Measurements from ENCODE around the gene CST3.
"Not testable (repeated sequence)": the region's sequence is repeated elsewhere in the genome, so short reads cannot be mapped to it uniquely, and the experiment has no call there.

CST3 gene, protein sequence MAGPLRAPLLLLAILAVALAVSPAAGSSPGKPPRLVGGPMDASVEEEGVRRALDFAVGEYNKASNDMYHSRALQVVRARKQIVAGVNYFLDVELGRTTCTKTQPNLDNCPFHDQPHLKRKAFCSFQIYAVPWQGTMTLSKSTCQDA

DNA sequence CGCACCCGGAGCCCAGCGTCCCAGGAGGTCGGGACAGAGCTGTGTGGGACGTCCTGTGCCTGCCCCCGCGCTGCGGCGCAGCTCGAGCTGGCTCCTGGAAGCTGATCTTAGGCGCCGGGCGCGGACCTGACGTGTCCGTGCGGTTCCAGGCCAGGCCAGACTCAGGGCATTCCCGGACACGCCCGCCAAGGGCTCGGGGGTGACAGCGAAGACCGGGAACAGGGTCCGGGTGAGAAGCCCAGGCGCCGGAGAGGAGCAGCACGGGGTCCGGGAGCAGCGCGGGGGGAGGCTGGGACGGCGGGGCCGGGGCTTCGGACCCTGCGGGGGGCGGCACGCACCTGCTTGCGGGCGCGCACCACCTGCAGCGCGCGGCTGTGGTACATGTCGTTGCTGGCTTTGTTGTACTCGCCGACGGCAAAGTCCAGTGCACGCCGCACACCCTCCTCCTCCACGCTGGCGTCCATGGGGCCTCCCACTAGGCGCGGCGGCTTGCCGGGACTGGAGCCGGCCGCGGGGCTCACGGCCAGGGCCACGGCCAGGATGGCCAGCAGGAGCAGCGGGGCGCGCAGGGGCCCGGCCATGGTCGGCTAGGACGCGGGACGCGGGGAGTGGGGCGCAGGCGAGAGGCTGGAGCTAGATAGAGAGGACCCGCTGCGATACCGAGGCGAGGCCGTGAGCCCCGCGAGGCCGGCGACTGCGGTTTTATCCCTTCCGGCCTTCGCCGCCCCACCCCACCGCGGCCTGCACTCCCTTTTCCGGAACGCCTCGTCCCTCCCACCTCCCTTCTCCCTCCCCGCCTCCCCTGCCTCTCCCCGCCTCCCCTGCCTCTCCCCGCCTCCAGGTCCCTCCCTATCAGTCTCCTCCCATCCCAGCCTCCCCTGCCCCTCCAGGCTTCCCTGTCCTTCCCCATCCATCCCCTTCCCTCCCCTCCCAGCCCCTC, at the start of gene CST3:
Gene CST3 (minus strand): TSS at position 674 of the 940 bp plus-strand sequence. CDS start 93 bp downstream, at position 581.
- no peak for DNase-seq (ENCODE audit: low spot score)

DNA sequence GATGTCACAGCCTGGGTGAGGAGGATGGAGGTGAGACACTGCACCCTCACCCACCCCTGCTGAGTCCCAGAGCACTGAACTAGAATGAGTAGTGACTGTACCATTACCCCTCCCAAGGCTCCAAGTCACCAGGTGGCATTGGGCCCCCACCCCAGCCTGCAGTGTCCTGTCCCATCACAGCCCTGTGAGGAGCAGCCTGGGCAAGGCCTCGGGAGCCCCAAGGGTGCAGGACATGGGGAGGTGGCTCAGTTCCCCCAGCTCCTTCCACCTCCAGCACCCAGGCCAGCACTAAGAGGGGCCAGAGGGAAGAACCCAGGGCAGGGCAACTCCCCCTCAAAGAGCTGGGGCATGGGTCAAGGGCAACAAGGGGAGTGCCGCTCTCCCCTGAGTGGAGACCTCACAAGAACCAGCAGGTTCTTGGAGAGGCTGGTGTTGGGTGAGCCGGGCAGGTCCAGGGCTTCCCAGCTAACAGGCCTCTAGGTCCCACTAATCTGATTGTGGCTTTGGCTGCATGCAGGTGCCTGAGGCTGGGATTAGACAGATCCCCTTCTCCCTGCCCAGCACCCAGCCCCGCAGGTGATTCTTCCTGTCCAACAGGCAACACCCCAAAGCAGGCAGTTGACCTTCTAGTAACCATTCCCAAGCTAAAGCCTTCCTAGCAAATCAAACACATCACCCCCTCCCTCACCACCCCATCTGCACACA, 48.4 kb upstream of the CST3 start:
- no peak for DNase-seq (ENCODE audit: low spot score)

DNA sequence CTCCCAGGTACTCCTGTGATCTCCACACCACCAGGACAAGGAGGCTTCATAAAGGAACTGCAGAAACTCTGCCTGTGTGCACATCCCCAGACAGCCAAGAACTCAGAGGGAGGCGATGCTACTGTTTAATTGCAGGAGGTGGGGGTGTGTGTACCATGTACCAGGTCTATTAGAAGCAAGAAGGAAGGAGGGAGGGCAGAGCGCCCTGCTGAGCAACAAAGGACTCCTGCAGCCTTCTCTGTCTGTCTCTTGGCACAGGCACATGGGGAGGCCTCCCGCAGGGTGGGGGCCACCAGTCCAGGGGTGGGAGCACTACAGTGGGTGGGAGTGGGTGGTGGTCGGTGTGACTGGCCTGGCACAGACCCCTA, 47.8 kb upstream of the CST3 start:
- DNase-seq (ENCODE audit: low spot score), result not testable (repeated sequence)

DNA sequence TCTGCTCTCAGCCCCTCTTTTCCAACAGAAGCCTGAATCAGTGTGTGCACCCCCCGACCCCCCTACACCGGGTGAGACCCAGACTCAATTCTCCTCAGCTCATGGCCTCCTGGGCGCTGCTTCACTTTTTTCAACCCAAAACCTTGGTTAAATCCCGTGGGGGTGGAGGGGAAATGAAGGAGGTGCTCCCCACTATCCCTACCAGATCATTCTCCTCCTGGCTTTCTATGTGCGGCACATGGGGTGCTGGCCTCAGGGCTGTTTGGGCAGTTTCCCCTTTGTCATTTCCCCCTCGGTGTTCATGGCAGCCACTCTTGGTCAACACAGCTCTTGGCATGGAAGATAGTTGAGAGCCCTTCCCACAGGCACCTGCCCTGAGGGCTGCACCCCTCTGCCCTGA, 46.5 kb upstream of the CST3 start:
- DNase-seq (ENCODE audit: low spot score), result no peak

DNA sequence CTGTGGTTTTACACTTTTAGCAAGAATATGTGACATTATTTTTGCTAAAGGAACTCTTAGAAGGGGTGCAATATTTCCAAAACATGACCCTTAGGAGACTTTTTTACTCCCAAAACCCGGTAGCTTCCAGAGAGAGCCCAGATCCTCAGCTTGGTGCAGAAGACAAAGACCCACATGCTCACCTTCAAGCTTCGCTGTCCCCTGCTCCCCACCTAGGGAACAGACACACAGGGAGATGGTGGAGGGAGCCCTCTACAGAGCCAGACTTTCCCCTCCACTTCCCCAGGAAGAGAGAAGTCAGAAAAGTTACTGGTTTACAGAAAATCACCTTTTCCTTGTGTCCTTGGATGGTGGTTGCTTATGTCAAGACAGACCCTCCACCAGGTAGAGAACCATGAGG, 46.1 kb upstream of the CST3 start:
- DNase-seq (ENCODE audit: low spot score), result no peak

DNA sequence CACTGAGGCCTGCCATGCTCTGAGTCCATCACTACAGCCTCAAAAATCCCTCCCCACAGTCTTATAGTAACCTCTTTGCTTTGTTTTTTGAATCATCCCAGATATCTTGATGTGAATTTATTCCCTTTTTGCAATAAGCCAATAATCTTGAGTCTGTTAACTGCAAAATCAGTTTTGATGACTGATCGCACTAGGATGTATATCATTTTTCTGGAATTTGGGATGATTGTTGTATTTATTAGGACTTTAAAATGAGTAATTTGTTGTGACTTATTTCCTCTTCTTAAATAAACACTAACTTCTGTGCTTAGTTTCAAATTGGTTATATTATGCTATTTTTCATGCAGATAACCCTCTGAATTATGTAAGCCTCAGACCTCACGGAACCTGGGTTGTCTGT, 45.5 kb upstream of the CST3 start:
- DNase-seq (ENCODE audit: low spot score), result no peak

DNA sequence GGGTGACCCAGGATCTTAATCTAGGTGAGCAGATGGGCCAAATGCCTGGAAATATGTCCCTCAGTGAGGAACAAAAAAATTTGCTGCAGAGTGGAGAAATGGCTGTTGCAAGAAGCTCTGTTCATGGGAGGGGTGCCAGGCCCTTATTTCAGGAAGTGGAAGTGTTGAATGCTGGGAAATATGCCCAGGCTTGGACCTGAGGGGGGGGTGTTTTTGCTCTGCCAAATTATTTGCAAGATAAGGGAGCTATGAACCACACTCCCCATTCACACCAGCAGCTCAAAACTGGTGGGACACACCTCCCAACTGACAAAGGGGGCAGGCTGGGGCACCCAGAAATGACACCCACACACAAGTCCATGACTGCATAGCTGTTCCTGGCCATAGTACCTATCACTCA, 42.4 kb upstream of the CST3 start:
- DNase-seq (ENCODE audit: low spot score), result no peak

DNA sequence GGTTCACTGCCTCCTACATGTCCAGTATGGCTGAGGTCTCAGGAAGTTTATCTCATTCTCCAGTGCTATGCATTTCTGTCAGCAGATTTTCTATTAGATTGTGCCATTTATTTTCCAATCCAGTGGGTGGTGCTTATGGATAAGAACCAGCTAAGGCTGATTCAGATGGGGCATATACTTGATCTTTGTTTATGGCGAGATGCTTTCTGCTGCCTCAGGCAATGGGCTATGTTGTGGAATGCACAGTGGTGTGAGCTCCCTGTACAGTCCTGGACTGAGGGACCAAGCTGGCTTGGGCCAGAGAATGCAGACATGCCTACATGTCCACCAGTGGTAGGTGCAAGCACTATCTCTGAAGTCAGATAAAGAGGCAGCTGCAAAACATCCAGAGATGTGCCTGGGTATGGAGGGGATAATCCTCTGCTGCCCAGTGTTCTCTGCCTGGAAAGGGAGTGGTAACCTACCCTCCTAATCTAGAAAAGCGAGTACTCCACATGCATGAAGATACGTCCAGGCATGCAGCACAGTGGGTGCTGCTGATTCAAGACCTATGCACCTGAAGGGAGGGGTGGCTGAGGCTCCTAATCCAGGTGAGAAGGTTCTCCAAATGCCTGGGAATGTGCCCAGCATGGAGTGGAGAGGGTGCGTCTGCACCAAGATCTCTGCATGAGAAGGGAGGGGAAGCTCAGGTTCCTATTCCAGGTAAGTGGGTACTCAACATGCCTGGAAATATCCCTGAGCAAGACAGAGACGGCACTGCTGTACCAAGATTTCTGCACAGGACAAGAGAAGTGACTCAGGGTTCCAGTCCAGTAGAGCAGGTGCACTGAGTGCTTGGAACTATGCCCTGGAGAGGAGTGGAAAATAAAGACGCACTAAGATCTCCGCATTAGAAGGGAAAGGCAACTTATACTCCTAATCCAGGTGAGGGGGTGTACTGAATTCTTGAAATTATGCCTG, 41.7 kb upstream of the CST3 start:
- no peak for DNase-seq (ENCODE audit: low spot score)

DNA sequence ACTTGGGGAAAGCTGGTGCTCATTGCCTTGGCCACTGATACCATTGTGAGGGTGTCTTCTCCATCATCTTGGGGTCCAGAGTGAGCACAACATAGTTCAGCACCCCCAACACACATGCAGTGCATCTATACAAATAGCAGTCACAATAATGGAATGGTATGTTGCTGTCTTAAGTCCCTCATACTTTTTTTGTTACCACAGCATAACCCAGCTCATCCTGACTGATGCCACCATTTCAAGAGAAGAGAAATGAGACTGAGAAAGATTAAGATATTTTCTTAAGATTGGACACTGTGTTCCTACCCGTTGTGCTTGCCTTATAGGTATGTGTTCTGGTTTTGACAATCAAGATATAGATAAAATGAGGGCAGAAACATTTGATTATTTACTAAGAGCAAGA, 35.5 kb upstream of the CST3 start:
- no peak for DNase-seq (ENCODE audit: low spot score)

DNA sequence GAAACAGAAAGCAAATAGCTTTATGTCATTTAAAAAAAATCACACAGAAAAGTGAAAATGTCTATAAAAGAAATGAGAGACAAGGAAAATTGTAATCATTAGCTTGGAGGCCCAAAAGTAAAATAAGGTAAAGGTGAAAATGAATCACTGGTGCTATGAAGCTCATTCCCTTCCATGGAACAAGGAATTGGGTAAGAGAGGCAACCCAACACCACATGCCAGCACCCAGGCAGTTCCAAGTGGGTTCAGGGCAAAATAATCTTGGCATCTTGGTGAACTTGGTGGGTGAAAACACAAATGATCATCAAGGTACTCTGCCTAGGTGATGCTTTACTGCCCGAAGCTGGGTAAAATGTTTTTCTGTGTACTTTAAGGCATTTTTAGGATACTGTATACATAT, 34.4 kb upstream of the CST3 start:
- DNase-seq (ENCODE audit: low spot score), result no peak

DNA sequence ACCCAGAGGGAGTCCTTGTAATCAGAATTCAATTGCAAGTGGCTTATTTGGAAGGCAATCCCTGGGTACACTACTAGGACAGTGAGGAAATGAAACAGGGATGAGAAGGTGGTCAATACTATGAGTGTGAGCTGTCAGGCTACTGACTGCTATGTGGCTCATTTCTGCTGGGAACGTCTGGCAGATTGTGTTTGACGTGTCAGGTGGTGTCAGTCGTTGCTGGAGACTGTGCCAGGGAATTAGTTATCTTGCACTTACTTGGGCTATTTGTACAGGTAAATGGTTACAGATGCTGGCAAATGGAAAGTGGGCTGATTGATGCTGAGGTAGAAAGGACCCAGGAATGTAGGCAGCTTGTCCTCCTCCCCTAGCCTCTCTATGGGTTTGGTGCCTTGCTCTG, 33.7 kb upstream of the CST3 start:
- no peak for DNase-seq (ENCODE audit: low spot score)

DNA sequence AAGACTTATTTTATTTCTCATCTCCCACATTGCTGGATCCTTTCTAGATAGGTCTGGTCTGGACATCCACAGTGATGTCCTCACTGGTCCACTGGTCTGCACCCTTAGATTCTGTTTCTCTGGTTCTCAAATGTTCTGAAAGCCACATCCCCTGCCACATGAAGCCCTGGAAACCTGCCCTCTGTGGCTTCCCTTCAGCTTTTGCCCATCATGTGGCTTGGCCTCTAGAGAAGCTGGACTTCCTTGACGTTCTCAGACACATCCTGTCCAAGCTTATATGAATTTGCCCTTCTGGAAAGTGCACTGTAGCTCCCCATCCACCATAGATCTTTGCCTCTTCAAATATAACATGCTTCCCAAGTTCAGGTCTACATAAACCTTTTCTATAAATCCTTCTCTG, 32.6 kb upstream of the CST3 start:
- no peak for DNase-seq (ENCODE audit: low spot score)

DNA sequence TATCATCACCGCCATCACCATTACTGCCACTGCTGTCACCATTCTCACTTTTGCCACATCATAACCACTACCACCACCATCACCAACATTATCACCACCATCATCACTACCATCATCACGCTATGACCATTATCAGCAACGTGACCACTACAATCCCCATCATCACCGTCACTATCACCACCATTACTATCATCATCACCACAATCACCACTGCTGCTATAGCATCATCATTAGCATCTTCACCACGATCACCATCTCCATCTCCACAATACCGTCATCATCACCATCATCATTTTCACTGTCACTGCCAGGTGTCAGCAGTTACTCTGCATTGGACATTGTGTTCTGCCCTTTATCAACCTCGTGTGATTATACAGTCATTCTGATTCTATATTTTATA, 32.1 kb upstream of the CST3 start:
- no peak for DNase-seq (ENCODE audit: low spot score)

DNA sequence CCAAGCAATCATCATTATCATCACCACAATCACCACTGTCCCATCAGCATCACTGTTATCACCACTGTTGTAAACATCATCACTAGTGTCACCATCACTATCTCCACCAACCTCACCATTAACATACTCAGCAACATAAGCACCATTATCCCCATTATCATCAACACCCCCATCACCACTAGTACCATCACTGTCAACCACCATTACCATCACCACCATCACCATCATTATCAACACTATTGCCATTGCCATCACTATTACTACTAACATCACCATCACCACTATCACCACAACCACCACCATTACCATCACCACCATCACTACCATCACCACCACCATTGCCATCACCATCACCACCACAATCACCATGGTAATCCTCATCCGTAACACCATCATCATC, 31.6 kb upstream of the CST3 start:
- DNase-seq (ENCODE audit: low spot score), result no peak

DNA sequence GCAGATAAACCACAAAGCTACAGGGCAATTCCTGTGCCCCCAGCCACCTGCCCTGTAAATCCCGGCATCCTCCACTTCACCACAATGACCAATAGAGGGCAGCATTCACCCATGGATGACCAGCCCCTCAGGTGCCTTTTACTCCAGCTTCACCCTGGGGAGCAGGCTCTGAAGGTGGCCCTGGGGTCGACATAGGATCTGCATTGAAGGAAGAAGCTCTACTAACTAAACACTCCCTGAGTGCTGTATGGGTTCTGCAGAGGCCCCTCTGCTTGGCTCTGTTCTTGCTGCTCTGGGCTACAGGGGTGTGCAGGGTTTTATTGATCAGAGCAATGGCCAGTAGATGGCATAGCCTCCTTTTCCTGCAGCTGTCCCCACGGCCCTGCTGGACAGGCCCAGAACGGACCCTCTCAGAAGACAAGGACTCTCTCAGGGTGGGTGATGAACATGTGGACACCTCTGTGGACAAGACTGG, 30.8 kb upstream of the CST3 start:
- DNase-seq (ENCODE audit: low spot score), result peak; percentile 26

DNA sequence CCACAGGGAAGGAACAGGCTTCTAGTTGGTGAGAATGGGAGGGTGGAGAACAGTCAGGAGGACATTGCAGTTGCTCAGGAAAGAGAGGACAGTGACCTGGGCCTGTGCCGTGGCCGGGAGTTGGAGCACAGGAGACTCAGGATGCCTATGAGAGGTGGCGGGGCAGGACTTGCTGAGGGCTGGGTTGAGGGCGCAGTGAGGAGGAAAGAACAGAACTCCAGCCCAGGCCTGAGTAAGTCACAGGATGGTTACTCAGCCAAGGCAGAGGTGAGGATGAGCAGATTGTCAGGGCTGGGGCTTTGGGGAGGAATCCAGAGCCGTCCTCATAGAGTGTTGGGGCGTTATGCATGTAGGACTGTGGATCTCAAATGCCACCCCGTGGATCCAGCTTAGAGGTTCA, 29.9 kb upstream of the CST3 start:
- no peak for DNase-seq (ENCODE audit: low spot score)

DNA sequence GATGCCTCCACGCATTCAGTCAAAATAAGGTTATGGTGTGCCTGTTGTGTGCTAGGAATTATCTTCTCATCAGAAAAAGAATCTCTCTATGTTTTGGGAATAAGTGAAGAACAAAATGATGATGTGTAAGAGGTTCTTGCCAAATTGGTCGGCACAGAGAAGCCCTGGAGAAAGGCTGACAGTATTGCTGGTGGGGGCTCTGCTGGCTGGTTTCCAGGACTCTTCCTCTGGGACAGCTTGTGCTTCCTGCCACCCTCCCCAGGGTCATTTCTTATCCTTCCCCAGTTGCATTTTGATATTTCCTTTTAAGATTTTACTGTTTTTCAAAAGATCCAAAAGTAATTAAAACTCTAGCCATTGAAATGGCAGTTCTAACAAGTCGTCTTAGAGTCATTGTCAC, 28.9 kb upstream of the CST3 start:
- DNase-seq (ENCODE audit: low spot score), result no peak

DNA sequence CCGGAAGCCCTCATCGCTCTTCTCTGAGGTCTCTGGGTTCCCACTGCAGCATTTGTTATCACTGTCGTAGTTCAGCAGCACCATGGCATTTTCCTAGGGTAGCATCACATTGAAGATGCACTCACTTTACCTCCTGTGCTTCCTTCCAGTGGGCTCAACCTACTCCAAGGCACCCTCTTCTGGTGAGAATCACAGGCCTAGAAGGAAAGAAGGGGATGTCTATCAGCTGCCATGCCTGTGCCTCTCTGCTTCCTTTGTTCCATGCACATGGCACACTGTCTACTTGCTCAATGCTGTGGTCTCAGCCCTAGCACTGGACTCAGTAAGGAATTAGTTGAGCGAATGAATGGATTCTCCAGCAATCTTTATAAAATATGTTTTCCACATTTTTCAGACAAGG, 28.4 kb upstream of the CST3 start:
- no peak for DNase-seq (ENCODE audit: low spot score)

DNA sequence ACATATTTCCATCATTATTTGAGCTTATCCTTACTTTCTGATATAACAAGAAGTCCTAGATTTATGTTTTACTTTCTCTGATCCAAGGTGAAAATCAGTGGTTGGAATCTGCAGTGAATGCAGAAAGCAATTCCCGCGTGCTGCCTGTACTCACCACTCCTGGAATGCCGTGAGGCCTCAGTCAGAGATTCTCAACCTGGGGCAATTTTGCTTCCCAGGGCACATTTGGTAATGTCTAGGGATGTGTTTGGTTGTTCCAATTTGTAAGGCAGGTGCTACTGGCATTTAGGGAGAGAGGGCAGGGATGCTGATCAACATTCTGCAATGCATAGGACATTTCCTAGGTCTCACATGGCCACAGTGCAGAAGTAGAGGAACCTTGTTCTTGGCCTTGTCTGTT, 27.2 kb upstream of the CST3 start:
- no peak for DNase-seq (ENCODE audit: low spot score)

DNA sequence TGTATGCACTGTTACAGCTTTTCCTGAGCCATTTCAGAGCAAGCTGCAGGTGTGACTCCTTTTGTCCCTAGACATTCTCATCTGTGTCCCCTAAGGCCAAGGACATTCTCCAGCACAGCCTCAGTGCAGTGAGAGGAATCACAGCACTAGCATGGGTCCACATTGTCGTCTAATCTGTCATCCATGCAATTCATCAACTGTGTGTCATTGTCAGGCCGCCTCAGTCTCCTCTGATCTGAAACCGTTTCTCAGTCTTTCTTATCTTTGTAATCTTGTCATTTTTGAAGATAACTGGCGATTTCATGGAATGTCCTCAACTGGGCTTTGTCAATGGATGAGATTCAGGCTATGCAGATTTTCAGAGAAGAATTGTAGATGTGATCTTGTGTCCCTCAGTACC, 26.3 kb upstream of the CST3 start:
- not testable (repeated sequence) for DNase-seq (ENCODE audit: low spot score)

DNA sequence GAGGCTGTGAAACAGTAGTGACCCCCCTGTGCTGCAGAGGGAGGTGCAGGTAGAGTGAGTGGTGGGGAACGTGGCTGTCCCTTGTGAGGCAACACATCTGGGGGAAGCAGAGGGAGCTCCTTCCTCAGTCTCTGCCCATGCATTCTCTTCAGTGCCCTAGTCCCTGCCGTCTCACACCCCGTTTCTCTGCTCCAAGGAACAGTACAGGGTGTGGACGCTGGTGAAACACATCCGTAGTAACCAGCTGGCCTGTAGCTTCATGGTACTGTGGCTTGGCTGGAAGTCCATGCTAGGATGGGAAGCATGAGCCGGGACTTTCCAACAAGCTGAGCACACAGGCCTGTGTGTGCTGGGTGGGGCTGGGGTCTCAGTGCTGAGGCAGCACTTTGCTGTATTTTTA, 25.4 kb upstream of the CST3 start:
- DNase-seq (ENCODE audit: low spot score), result no peak

DNA sequence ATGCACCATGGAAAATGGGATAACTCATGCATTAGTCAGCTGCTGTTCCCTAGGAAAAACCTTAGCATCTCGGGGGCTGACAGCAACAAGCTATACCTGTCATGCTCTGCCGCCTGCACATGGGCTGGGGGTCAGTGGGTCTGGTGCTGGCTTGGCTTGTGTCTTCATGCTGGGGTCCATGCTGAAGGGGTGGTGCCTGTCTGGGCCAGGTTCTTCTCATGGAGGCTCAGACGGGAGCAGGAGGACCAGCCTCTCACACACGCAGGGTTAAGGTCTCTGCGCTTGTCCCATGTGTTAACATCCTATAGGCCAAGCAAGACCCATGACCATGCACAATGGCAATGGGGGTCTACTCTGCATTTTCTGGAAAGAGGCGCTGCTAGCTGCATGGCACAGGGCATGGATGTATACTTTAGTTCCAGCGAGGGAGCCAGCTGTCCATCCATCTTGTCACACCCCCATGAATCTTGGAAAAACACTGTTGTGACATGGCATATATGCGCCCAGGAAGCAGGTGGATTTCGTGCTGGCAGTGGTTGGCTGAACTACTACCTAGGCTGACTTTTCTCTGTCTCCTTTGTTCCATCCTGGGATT, 24.6 kb upstream of the CST3 start:
- no peak for DNase-seq (ENCODE audit: low spot score)
